K562 (cell line): ENCODE data around the gene PEX10. TPM values are rescaled to one million over a fixed set of nuclear protein-coding genes. Genes with fewer than 3 reads are reported as not detected.

Experiments used
- ATAC-seq: fragments of 200-7000 bp; cut with Tn5 transposase; 3 replicates; pipeline ENCODE4 v1.9.1; 2020; ENCODE audit warnings: moderate library complexity
- BruUV-seq: library from RNA; stranded (reverse); fragments of 400-500 nt; replicated peaks from 2 replicates; lab custom pipeline; 2021; lab: Mats Ljungman, UMichigan
- CTCF ChIA-PET: fragments of 300-600 bp; formaldehyde crosslinking; extraction: SDS; loops from one replicate; lab custom pipeline; 2021; ENCODE audit warnings: low intra/inter-chr PET ratio; lab: Yijun Ruan, JAX
- POLR2A ChIA-PET: fragments of 300-600, 350-650 bp; sonication (Branson Sonifier 250); formaldehyde crosslinking; extraction: SDS; loops from one replicate; lab custom pipeline; 2021; ENCODE audit warnings: antibody characterized with exemption, inconsistent platforms; lab: Yijun Ruan, JAX
- DNase-seq, 4 experiments: peaks; one replicate each; pipeline versions ENCODE4 v3.0.0 to v3.0.0-alpha.2; 2011 to 2018; ENCODE audit warnings: low spot score in 3 of 4, mixed read lengths in 3 of 4; ENCODE audit errors: extremely low read depth in 1 of 4
- FAIRE-seq: peaks from 2 replicates; lab custom pipeline; 2011; peaks lifted over from hg19 to GRCh38; lab: Jason Lieb, UNC
- H2AFZ ChIP-seq: 2 replicates; pipeline ENCODE4 v1.6.0; 2011; ENCODE audit warnings: low read depth, low read length, control low read depth, inconsistent platforms
- H3K27ac ChIP-seq: fragments of 200-600 bp; 3 replicates; pipeline ENCODE4 v1.8.0; 2011; ENCODE audit warnings: low read depth, mild to moderate bottlenecking, control low read depth, inconsistent platforms, low read length, moderate library complexity, mixed read lengths; ENCODE audit errors: extremely low read depth
- H3K27me3 ChIP-seq, 2 experiments: fragments of 300-600 bp in 1 of 2; 2 replicates in 1 of 2; 3 replicates in 1 of 2; pipeline versions ENCODE4 v1.6.0 to v1.8.0; 2011; ENCODE audit warnings: inconsistent platforms in 2 of 2, low read length in 2 of 2, mild to moderate bottlenecking in 1 of 2, mixed read lengths in 1 of 2, moderate library complexity in 1 of 2; ENCODE audit not compliant: control insufficient read depth in 2 of 2, insufficient read depth in 2 of 2
- H3K36me3 ChIP-seq: fragments of 300-600 bp; 3 replicates; pipeline ENCODE4 v1.8.0; 2011; ENCODE audit warnings: mild to moderate bottlenecking, low read length, inconsistent platforms; ENCODE audit not compliant: control insufficient read depth, insufficient read depth
- H3K4me1 ChIP-seq, 2 experiments: fragments of 200-600 bp in 1 of 2; replicated peaks in 1 of 2; 2 replicates in 1 of 2; 3 replicates in 1 of 2; pipeline versions ENCODE4 v1.5.1 to v1.8.0; 2011; ENCODE audit warnings: inconsistent platforms in 2 of 2, low read length in 2 of 2, mild to moderate bottlenecking in 1 of 2, mixed read lengths in 1 of 2, moderate library complexity in 1 of 2; ENCODE audit not compliant: control insufficient read depth in 2 of 2, insufficient read depth in 2 of 2
- H3K4me2 ChIP-seq: 2 replicates; pipeline ENCODE4 v1.6.1; 2011; ENCODE audit warnings: low read length, control low read depth, inconsistent platforms, mixed read lengths; ENCODE audit not compliant: insufficient read depth
- H3K4me3 ChIP-seq: fragments of 200-600 bp; sonication (generic), shearing (Covaris generic); 2 replicates; pipeline ENCODE4 v1.5.1; 2016; ENCODE audit warnings: control low read depth, inconsistent platforms
- H3K79me2 ChIP-seq: fragments of 200-600 bp; 3 replicates; pipeline ENCODE4 v1.8.0; 2011; ENCODE audit warnings: low read length, inconsistent platforms; ENCODE audit not compliant: control insufficient read depth, insufficient read depth
- H3K9ac ChIP-seq, 2 experiments: 2 replicates each; pipeline versions ENCODE4 v1.6.0 to v1.6.1; 2011; ENCODE audit warnings: low read depth in 2 of 2, low read length in 2 of 2, control low read depth in 1 of 2, inconsistent platforms in 1 of 2, mild to moderate bottlenecking in 1 of 2, mixed read lengths in 1 of 2; ENCODE audit not compliant: insufficient read depth in 1 of 2
- H3K9me1 ChIP-seq: one replicate; pipeline ENCODE4 v1.6.0; 2011; ENCODE audit warnings: inconsistent platforms, mild to moderate bottlenecking, low read length, moderate library complexity; ENCODE audit not compliant: control insufficient read depth, insufficient read depth
- H3K9me3 ChIP-seq: replicated peaks from 2 replicates; pipeline ENCODE4 v1.5.1; 2011; ENCODE audit warnings: low read depth, low read length, inconsistent platforms; ENCODE audit not compliant: control insufficient read depth, insufficient read depth
- H4K20me1 ChIP-seq: replicated peaks from 2 replicates; pipeline ENCODE4 v1.6.1; 2011; ENCODE audit warnings: low read length, inconsistent platforms, mixed read lengths; ENCODE audit not compliant: control insufficient read depth, insufficient read depth
- BRCA1 ChIP-seq, 2 experiments: fragments of 450-650 bp in 1 of 2; sonication (generic) in 1 of 2; formaldehyde crosslinking in 1 of 2; IDR thresholded peaks; 2 replicates each; pipeline versions ENCODE4 v1.5.0 to v1.6.1; 2017 to 2020; ENCODE audit warnings: mild to moderate bottlenecking in 1 of 2, missing genetic modification reagents in 1 of 2
- BRD4 ChIP-seq: fragments of 200-600 bp; sonication (generic); IDR thresholded peaks from 2 replicates; pipeline ENCODE4 v1.6.1; 2017; ENCODE audit warnings: inconsistent platforms
- HLTF ChIP-seq: fragments of 450-650 bp; IDR thresholded peaks from 2 replicates; pipeline ENCODE4 v1.6.1; 2016
- HMG20B ChIP-seq: fragments of 250-450 bp; sonication (Bioruptor Pico); IDR thresholded peaks from 2 replicates; pipeline ENCODE4 v1.5.0; 2021; ENCODE audit warnings: mild to moderate bottlenecking
- KLF6 ChIP-seq: fragments of 250-450 bp; sonication (Bioruptor Pico); IDR thresholded peaks from 2 replicates; pipeline ENCODE4 v1.4.0; 2020; ENCODE audit warnings: mild to moderate bottlenecking, moderate library complexity, borderline replicate concordance
- SMARCA5 ChIP-seq: fragments of 450-650 bp; IDR thresholded peaks from 2 replicates; pipeline ENCODE4 v1.6.1; 2016
- ZNF263 ChIP-seq: sonication (generic); formaldehyde crosslinking; IDR thresholded peaks from 2 replicates; pipeline ENCODE4 v1.8.0; 2022; ENCODE audit warnings: mild to moderate bottlenecking, missing genetic modification reagents, borderline replicate concordance
- ZNF699 ChIP-seq: fragments of 250-450 bp; sonication (Bioruptor Pico); IDR thresholded peaks from 2 replicates; pipeline ENCODE4 v1.8.0; 2021; ENCODE audit warnings: mild to moderate bottlenecking, moderate library complexity; ENCODE audit not compliant: insufficient replicate concordance
- ZNF717 ChIP-seq: fragments of 250-450 bp; sonication (Bioruptor Pico); IDR thresholded peaks from 2 replicates; pipeline ENCODE4 v1.5.0; 2021
- ZNF766 ChIP-seq: fragments of 200-800 bp; sonication (Bioruptor generic); conservative IDR thresholded peaks from 2 replicates; pipeline ENCODE4 v1.6.1; 2016; ENCODE audit warnings: missing genetic modification characterization, missing compliant biosample characterization
- WGBS: fragments of 100-300 bp; shearing (Covaris generic); methylation state at CpG from one replicate; pipeline ENCODE4 v1.1.6; 2016; ENCODE audit warnings: low coverage, mixed read lengths; ENCODE audit not compliant: insufficient coverage; ENCODE audit errors: missing lambda C conversion rate; 5-methylcytosine and 5-hydroxymethylcytosine counted together
- in situ Hi-C: fragments of 300-500 bp; cut with MboI; formaldehyde crosslinking; loops from 4 replicates; pipeline ENCODE4 v1.15.0; 2018; ENCODE audit warnings: inconsistent platforms, mixed read lengths
- intact Hi-C: fragments of 100-400 bp; cut with micrococcal nuclease; formaldehyde crosslinking; loops from 2 replicates; pipeline ENCODE4 v1.14.2; 2022
- polyA plus RNA-seq, 8 experiments: library from polyadenylated mRNA; depleted of rRNA in 4 of 8; stranded (reverse) in 5 of 8; unstranded in 3 of 8; fragments of >200 nt; fragmentation: Nextera tagmentation in 2 of 8; fragmentation: Illumina TruSeq in 1 of 8; extraction: Ambion mirVana in 2 of 8; extraction: Trizol in 1 of 8; gene quantifications; 2 replicates each; pipeline versions ENCODE4 v1.2.1 to v1.2.3, GENCODE V29; 2011 to 2014; ENCODE audit warnings: inconsistent platforms in 1 of 8, missing spikeins in 1 of 8
- total RNA-seq, 7 experiments: library from RNA; depleted of rRNA in 6 of 7; stranded (reverse); fragments of >200 nt in 6 of 7; fragmentation: Illumina TruSeq in 2 of 7; extraction: Trizol in 2 of 7; gene quantifications; 2 replicates each; pipeline versions ENCODE4 v1.2.1 to v1.2.3, GENCODE V29; 2011 to 2021; ENCODE audit warnings: low replicate concordance in 1 of 7
- TF ChIP-seq, protein P1 (sequence below): fragments of 250-450 bp; sonication (Bioruptor Pico); IDR thresholded peaks from 2 replicates; pipeline ENCODE4 v1.5.0; 2021

The PEX10 gene
- total and polyA plus RNA-seq, 9 of the 15 experiments (the other 6 are each of a cell fraction or from before 2014, with no cell fraction given), result 0.03 to 26.2 (median 8.7) TPM

DNA sequence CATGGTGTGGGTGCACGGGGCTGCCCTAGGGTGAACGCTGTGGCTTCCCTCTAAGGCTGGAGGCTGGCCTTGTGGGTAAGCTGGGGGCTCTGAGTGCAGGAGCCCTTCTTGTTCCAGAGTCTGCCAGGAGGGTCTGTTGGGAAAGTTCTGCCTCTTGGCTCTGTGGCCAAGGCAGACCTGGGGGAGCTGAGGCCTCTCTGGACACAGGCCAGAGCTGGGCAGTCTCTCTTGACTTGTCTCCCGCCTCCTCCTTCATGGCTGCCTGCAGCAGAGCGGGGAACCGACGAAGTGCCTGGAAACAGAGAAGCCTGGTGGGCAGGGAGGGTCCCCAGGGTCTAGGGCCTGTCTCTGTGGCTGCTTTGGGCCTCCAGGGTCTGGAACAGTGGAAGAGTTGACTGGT is 30.3 kb upstream of the PEX10 start:
- no peaks in the 10 kb centered on the region for H3K36me3 ChIP-seq
- TF ChIP-seq KLF6 (CRISPR knock-in tag) (no peak), ZNF263 (CRISPR knock-in tag) (no peak), BRCA1 (IDR thresholded peaks at IDR 0.05) (no peak), BRCA1 (CRISPR knock-in tag; IDR thresholded peaks at IDR 0.05) (no peak), ZNF766 (no peak), SMARCA5 (no peak), ZNF717 (CRISPR knock-in tag) (no peak), HLTF (no peak), HMG20B (CRISPR knock-in tag) (no peak), BRD4 (no peak), ZNF699 (CRISPR knock-in tag) (no peak)
- TF ChIP-seq, protein P1, sequence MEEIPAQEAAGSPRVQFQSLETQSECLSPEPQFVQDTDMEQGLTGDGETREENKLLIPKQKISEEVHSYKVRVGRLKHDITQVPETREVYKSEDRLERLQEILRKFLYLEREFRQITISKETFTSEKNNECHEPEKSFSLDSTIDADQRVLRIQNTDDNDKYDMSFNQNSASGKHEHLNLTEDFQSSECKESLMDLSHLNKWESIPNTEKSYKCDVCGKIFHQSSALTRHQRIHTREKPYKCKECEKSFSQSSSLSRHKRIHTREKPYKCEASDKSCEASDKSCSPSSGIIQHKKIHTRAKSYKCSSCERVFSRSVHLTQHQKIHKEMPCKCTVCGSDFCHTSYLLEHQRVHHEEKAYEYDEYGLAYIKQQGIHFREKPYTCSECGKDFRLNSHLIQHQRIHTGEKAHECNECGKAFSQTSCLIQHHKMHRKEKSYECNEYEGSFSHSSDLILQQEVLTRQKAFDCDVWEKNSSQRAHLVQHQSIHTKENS (CRISPR knock-in tag), result no peak
- TF ChIP-seq, all 486 proteins: peak for 0
- BruUV-seq, result no TSS peak
- ChIA-PET CTCF (no interaction called here), POLR2A (no interaction called here)
- H2AFZ ChIP-seq, result no peak overlapping the region
- in situ Hi-C loops (no loop called here), intact Hi-C loops (no loop called here)
- DNase-seq, result no peak
- H3K4me1 ChIP-seq, result peaks cover 0 to 43% of the 10 kb centered on the region in 2 experiments; a peak in 3 of 5 replicates
- no peak overlapping the region for H3K4me3 ChIP-seq
- H3K4me2 ChIP-seq, result no peak overlapping the region
- H3K79me2 ChIP-seq, result no peaks in the 10 kb centered on the region
- H3K9ac ChIP-seq, result no peak overlapping the region
- H3K27me3 ChIP-seq, result peaks cover 27 to 88% of the 10 kb centered on the region in 2 experiments
- WGBS, result 1% methylated on average over 6 of the region's 6 CpGs
- H4K20me1 ChIP-seq, result peaks cover 9% of the 10 kb centered on the region; the same call in 1 of the 2 replicates
- H3K27ac ChIP-seq, result no peak overlapping the region
- ATAC-seq, result no peak
- no peaks in the 10 kb centered on the region for H3K9me1 ChIP-seq
- FAIRE-seq, result no peak
- no peaks in the 10 kb centered on the region for H3K9me3 ChIP-seq
